GM12878 (cell line): ENCODE data around the gene RNF166. TPM values are rescaled to one million over a fixed set of nuclear protein-coding genes. Genes with fewer than 3 reads are reported as not detected.

Experiments used
- ATAC-seq: fragments of 200-7000 bp; cut with Tn5 transposase; 3 replicates; pipeline ENCODE4 v1.9.1; 2020; ENCODE audit warnings: mild to moderate bottlenecking, moderate library complexity
- BruUV-seq: library from RNA; stranded (reverse); fragments of 400-500 nt; replicated peaks from 2 replicates; lab custom pipeline; 2021; lab: Mats Ljungman, UMichigan
- CTCF ChIA-PET: fragments of 300-600 bp; sonication (Branson Sonifier 250); formaldehyde crosslinking; extraction: SDS; loops from one replicate; lab custom pipeline; 2021; ENCODE audit warnings: inconsistent platforms; lab: Yijun Ruan, JAX
- POLR2A ChIA-PET: fragments of 350-600 bp; formaldehyde crosslinking; extraction: SDS; loops from one replicate; lab custom pipeline; 2021; ENCODE audit warnings: inconsistent platforms; lab: Charles Lee
- RAD21 ChIA-PET: fragments of 300-600 bp; sonication (Branson Sonifier 250); formaldehyde crosslinking; loops from one replicate; lab custom pipeline; 2023; ENCODE audit warnings: antibody characterized with exemption; ENCODE audit not compliant: unreplicated experiment; lab: Charles Lee
- SMC1A ChIA-PET: fragments of 300-600 bp; sonication (Branson Sonifier 250); formaldehyde crosslinking; loops from one replicate; lab custom pipeline; 2023; ENCODE audit not compliant: unreplicated experiment, uncharacterized antibody; lab: Charles Lee
- DNase-seq: peaks from one replicate; pipeline ENCODE4 v3.0.0-alpha.2; 2011; ENCODE audit warnings: low read depth, low spot score
- FAIRE-seq: peaks from 3 replicates; lab custom pipeline; 2011; peaks lifted over from hg19 to GRCh38; lab: Jason Lieb, UNC
- H2AFZ ChIP-seq: 2 replicates; pipeline ENCODE4 v1.6.0; 2011; ENCODE audit warnings: low read depth, low read length, control low read depth; ENCODE audit not compliant: control insufficient read depth
- H3K27ac ChIP-seq: 2 replicates; pipeline ENCODE4 v1.5.1; 2011; ENCODE audit warnings: control low read depth; ENCODE audit not compliant: control insufficient read depth, insufficient read depth
- H3K27me3 ChIP-seq, 2 experiments: replicated peaks in 1 of 2; 2 replicates each; pipeline versions ENCODE4 v1.6.0 to v1.6.1; 2011; ENCODE audit warnings: low read length in 1 of 2; ENCODE audit not compliant: control insufficient read depth in 2 of 2, insufficient read depth in 2 of 2
- H3K36me3 ChIP-seq, 2 experiments: 2 replicates each; pipeline ENCODE4 v1.5.1; 2011; ENCODE audit warnings: low read length in 1 of 2; ENCODE audit not compliant: control insufficient read depth in 2 of 2, insufficient read depth in 2 of 2
- H3K4me1 ChIP-seq: 2 replicates; pipeline ENCODE4 v1.6.1; 2011; ENCODE audit warnings: mild to moderate bottlenecking, low read length, moderate library complexity, mixed read lengths; ENCODE audit not compliant: control insufficient read depth, insufficient read depth
- H3K4me2 ChIP-seq: 2 replicates; pipeline ENCODE4 v1.6.0; 2011; ENCODE audit warnings: control low read depth; ENCODE audit not compliant: control insufficient read depth, insufficient read depth
- H3K4me3 ChIP-seq: fragments of 200-600 bp; sonication (generic); 2 replicates; pipeline ENCODE4 v1.5.1; 2016
- H3K79me2 ChIP-seq: 2 replicates; pipeline ENCODE4 v1.6.0; 2011; ENCODE audit warnings: low read length; ENCODE audit not compliant: control insufficient read depth, insufficient read depth
- H3K9ac ChIP-seq: 2 replicates; pipeline ENCODE4 v1.8.0; 2011; ENCODE audit warnings: low read length, control low read depth, mixed read lengths; ENCODE audit not compliant: control insufficient read depth, insufficient read depth
- H3K9me3 ChIP-seq: replicated peaks from 3 replicates; pipeline ENCODE4 v1.5.1; 2011; ENCODE audit warnings: mild to moderate bottlenecking, low read length; ENCODE audit not compliant: control insufficient read depth, insufficient read depth
- H4K20me1 ChIP-seq: 2 replicates; pipeline ENCODE4 v1.6.0; 2011; ENCODE audit not compliant: control insufficient read depth, insufficient read depth
- CBX5 ChIP-seq: sonication (generic); IDR thresholded peaks from 2 replicates; pipeline ENCODE4 v1.6.1; 2016; ENCODE audit warnings: low read depth, moderate library complexity, mild to moderate bottlenecking, inconsistent platforms
- CREM ChIP-seq: IDR thresholded peaks from 2 replicates; pipeline ENCODE4 v1.6.1; 2014; ENCODE audit warnings: antibody characterized with exemption, low read depth
- RAD21 ChIP-seq: IDR thresholded peaks from 2 replicates; pipeline ENCODE4 v1.6.1; 2011; ENCODE audit warnings: mild to moderate bottlenecking, low read depth, low read length, moderate library complexity; ENCODE audit not compliant: insufficient read depth
- TCF12 ChIP-seq: IDR thresholded peaks from 2 replicates; pipeline ENCODE4 v1.6.1; 2011; ENCODE audit warnings: low read depth, mild to moderate bottlenecking, low read length
- TCF3 ChIP-seq: IDR thresholded peaks from 2 replicates; pipeline ENCODE4 v1.6.1; 2012; ENCODE audit warnings: low read depth, mild to moderate bottlenecking, low read length, borderline replicate concordance; ENCODE audit not compliant: insufficient read depth
- YY1 ChIP-seq: IDR thresholded peaks from 2 replicates; pipeline ENCODE4 v1.6.1; 2011; ENCODE audit warnings: low read depth, mild to moderate bottlenecking, low read length
- WGBS: methylation state at CpG from one replicate; pipeline ENCODE4 v1.1.6; 2016; ENCODE audit warnings: low lambda C conversion rate; ENCODE audit not compliant: insufficient replicate concordance, insufficient coverage; ENCODE audit errors: missing lambda C conversion rate; 5-methylcytosine and 5-hydroxymethylcytosine counted together
- in situ Hi-C: fragments of 300-500 bp; cut with MboI; formaldehyde crosslinking; loops from 9 replicates; pipeline ENCODE4 v1.14.3; 2018; ENCODE audit warnings: mixed read lengths
- intact Hi-C: fragments of 100-400 bp; cut with micrococcal nuclease; formaldehyde crosslinking; loops from one replicate; pipeline ENCODE4 v1.14.2; 2022; ENCODE audit not compliant: unreplicated experiment
- polyA plus RNA-seq, 11 experiments: library from polyadenylated mRNA; depleted of rRNA in 4 of 11; unstranded in 6 of 11; stranded (reverse) in 5 of 11; fragments of >200 nt; fragmentation: Nextera tagmentation in 4 of 11; fragmentation: Illumina TruSeq in 1 of 11; extraction: Ambion mirVana in 4 of 11; extraction: Trizol in 1 of 11; gene quantifications; 1 replicate in 1 of 11; 2 replicates in 10 of 11; pipeline versions ENCODE4 v1.2.1 to v1.2.3, GENCODE V29; 2011 to 2016; ENCODE audit warnings: inconsistent platforms in 2 of 11, missing spikeins in 2 of 11, low read depth in 1 of 11
- total RNA-seq, 4 experiments: library from RNA; depleted of rRNA in 3 of 4; stranded (reverse); fragments of >200 nt in 3 of 4; fragmentation: Illumina TruSeq in 1 of 4; extraction: Trizol in 1 of 4; gene quantifications; 2 replicates each; pipeline versions ENCODE4 v1.2.1 to v1.2.3, GENCODE V29; 2013 to 2021
- TF ChIP-seq, protein P1 (sequence below): IDR thresholded peaks from 2 replicates; pipeline ENCODE4 v1.6.1; 2012; ENCODE audit warnings: improper control_type of control experiment, low read depth, low read length; ENCODE audit not compliant: insufficient replicate concordance

The RNF166 gene
- total and polyA plus RNA-seq, 10 of the 15 experiments (the other 5 are each of a cell fraction or from before 2014, with no cell fraction given), result 0.48 to 32.8 (median 12.1) TPM

DNA sequence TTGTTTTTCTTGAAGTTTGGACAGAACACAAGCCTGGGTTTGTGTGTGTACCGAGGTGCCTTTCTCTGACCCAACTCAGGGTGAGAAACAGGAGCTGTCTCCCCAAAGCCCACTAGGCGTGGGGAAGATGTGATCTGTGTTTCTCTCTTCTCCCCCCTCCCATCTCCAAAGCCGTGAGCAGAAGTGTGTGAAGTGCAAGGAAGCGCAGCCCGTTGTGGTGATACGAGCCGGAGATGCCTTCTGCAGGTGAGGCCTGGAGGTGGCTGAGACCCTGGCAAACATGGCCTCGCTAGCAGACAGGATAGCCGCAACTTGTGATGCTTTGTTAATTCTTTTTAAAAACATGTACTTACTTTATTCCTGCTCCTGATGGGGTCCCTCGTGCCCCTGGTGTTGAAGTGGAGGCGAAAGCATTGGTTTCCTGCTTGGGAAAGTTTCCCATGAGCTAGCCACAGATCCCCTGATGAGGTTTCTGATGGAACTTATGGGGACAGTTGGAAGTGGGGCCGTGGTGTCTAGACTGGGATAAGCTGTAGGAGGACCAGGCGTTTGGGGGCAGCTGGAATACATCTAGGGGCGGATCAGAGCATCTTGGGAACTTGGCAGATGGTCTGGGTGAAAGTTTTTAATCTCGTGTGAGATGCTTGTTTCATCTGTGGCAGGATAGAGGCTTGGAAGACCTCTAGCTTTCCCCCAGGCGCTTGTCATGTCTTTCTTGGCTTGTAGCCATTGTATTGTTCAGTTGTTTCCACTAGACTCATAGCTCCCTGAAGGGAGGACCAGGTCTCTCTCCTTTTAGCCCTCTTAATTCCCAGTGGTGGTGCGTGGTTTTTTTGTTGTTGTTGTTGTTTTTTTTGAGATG is 988 bp upstream of the RNF166 start (continued):
- no peak for TF ChIP-seq TCF12
- TF ChIP-seq RAD21, result no peak
- TF ChIP-seq, all 136 proteins: peak for 0

DNA sequence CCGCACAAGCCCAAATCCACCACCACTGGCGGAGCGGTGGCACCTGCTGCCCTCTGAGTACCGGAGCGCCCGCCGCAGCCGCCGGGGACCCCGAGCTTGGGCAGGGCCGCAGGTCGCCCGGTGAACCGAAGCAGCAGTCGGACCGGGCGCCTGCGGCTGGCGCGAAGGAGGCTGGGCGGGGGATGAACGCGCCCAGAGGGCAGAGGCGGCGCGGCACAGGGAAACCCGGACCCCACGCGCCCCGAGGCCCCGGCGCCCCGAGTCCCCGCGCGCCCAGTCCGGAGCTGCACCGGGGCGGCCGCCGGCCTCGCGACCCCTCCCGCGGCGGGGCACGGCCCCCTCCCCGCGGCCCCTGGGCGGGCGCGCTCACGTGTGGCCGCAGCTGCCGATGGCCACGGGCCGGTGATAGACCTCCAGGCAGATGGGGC is 393 bp downstream of the RNF166 start:
- Histone ChIP-seq H3K9ac (peak overlapping the region; percentile 79), H3K4me2 (peak overlapping the region; percentile 88), H4K20me1 (no peaks in the 10 kb centered on the region), H3K4me3 (peak overlapping the region; percentile 90), H3K27ac (peak overlapping the region; percentile 30), H3K4me1 (peaks cover 44% of the 10 kb centered on the region), H3K27me3 (no peaks in the 10 kb centered on the region), H3K9me3 (no peaks in the 10 kb centered on the region), H2AFZ (peak overlapping the region; percentile 80), H3K36me3 (no peaks in the 10 kb centered on the region; a peak in 1 of 4 replicates), H3K79me2 (peaks cover 53% of the 10 kb centered on the region)
- DNase-seq (no peak), ATAC-seq (no peak; the same call in 2 of the 3 replicates), FAIRE-seq (no peak)
- WGBS, result under 1% methylated on average over 38 of the region's 57 CpGs
- CTCF ChIA-PET, result interaction anchor here (1.0 to 1.9 kb wide), 7 partner anchors 18 to 75 kb away, joined by 4 to 13 read pairs (median 5); no protein-coding TSS in a partner anchor
- in situ Hi-C loops (no loop called here), intact Hi-C loops (loop anchor here (2.0 kb wide), 1 partner anchor 55 kb away; the partner anchor contains the start of gene CYBA)
- SMC1A ChIA-PET, result interaction anchor here (0.6 to 1.1 kb wide), 2 partner anchors 56 to 109 kb away, joined by 3 read pairs; no protein-coding TSS in a partner anchor
- no TSS peak for BruUV-seq
- POLR2A ChIA-PET, result interaction anchor here (0.5 to 1.2 kb wide), 6 partner anchors 41 to 1267 kb away, joined by 3 to 7 read pairs (median 3); partner anchors contain the start of gene CDH15
- TF ChIP-seq RAD21 (no peak), TCF3 (no peak), CBX5 (no peak), YY1 (no peak), CREM (no peak)
- TF ChIP-seq, protein P1, sequence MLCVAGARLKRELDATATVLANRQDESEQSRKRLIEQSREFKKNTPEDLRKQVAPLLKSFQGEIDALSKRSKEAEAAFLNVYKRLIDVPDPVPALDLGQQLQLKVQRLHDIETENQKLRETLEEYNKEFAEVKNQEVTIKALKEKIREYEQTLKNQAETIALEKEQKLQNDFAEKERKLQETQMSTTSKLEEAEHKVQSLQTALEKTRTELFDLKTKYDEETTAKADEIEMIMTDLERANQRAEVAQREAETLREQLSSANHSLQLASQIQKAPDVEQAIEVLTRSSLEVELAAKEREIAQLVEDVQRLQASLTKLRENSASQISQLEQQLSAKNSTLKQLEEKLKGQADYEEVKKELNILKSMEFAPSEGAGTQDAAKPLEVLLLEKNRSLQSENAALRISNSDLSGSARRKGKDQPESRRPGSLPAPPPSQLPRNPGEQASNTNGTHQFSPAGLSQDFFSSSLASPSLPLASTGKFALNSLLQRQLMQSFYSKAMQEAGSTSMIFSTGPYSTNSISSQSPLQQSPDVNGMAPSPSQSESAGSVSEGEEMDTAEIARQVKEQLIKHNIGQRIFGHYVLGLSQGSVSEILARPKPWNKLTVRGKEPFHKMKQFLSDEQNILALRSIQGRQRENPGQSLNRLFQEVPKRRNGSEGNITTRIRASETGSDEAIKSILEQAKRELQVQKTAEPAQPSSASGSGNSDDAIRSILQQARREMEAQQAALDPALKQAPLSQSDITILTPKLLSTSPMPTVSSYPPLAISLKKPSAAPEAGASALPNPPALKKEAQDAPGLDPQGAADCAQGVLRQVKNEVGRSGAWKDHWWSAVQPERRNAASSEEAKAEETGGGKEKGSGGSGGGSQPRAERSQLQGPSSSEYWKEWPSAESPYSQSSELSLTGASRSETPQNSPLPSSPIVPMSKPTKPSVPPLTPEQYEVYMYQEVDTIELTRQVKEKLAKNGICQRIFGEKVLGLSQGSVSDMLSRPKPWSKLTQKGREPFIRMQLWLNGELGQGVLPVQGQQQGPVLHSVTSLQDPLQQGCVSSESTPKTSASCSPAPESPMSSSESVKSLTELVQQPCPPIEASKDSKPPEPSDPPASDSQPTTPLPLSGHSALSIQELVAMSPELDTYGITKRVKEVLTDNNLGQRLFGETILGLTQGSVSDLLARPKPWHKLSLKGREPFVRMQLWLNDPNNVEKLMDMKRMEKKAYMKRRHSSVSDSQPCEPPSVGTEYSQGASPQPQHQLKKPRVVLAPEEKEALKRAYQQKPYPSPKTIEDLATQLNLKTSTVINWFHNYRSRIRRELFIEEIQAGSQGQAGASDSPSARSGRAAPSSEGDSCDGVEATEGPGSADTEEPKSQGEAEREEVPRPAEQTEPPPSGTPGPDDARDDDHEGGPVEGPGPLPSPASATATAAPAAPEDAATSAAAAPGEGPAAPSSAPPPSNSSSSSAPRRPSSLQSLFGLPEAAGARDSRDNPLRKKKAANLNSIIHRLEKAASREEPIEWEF, result no peak
- RAD21 ChIA-PET, result interaction anchor here (0.7 to 1.6 kb wide), 4 partner anchors 25 to 152 kb away, joined by 3 to 9 read pairs (median 5); no protein-coding TSS in a partner anchor
